Activated CD4-positive, alpha-beta T cell treated with anti-CD3 and anti-CD28 coated beads for 36 hours (primary cell): ENCODE results near the gene SMAD7. TPM values are rescaled to one million over a fixed set of nuclear protein-coding genes. Genes with fewer than 3 reads are reported as not detected.

Experiments used
- ATAC-seq: fragments of 200-7000 bp; cut with Tn5 transposase; one replicate; pipeline ENCODE4 v1.10.0; 2021; ENCODE audit warnings: mild to moderate bottlenecking, moderate library complexity
- CTCF ChIA-PET: fragments of 350-600 bp; sonication (Branson Sonifier 250); formaldehyde crosslinking; loops from one replicate; lab custom pipeline; 2021; ENCODE audit warnings: antibody characterized with exemption; lab: Charles Lee
- POLR2A ChIA-PET: fragments of 350-600 bp; sonication (Branson Sonifier 250); formaldehyde crosslinking; loops from one replicate; lab custom pipeline; 2021; ENCODE audit warnings: antibody characterized with exemption, inconsistent platforms; lab: Charles Lee
- DNase-seq: peaks from one replicate; pipeline ENCODE4 v3.0.0-alpha.2; 2020
- H3K27ac Mint-ChIP-seq: one replicate; pipeline ENCODE4 v1.8.0; 2021; ENCODE audit warnings: mixed read lengths
- H3K27me3 Mint-ChIP-seq: one replicate; pipeline ENCODE4 v1.8.0; 2021; ENCODE audit warnings: mixed read lengths
- H3K36me3 Mint-ChIP-seq: one replicate; pipeline ENCODE4 v1.8.0; 2021; ENCODE audit warnings: low read depth, mixed read lengths
- H3K4me1 Mint-ChIP-seq: one replicate; pipeline ENCODE4 v1.8.0; 2021; ENCODE audit warnings: mixed read lengths
- H3K4me3 Mint-ChIP-seq: one replicate; pipeline ENCODE4 v1.8.0; 2021; ENCODE audit warnings: mild to moderate bottlenecking, moderate library complexity, mixed read lengths
- H3K9me3 Mint-ChIP-seq: one replicate; pipeline ENCODE4 v1.8.0; 2021; ENCODE audit warnings: low read depth, mixed read lengths
- intact Hi-C, 2 experiments: fragments of 100-400 bp; cut with DNase I in 1 of 2; cut with micrococcal nuclease in 1 of 2; formaldehyde crosslinking; loops; one replicate each; pipeline versions ENCODE4 v1.14.2 to v1.15.1; 2022 to 2024; cut with DNase I, micrococcal nuclease
- total RNA-seq, 2 experiments: library from RNA; stranded (reverse); gene quantifications; one replicate each; pipeline ENCODE4 v1.2.3, GENCODE V29; 2021

The SMAD7 gene
- total RNA-seq, 2 experiments from 2014 or later, result 7.2 to 9.3 TPM

GRCh38 chr18:48933578-48934414 is 17.0 kb downstream of the SMAD7 start:
- Mint-ChIP-seq H3K36me3 (peaks cover 4% of the 10 kb centered on the region), H3K4me1 (peaks cover 91% of the 10 kb centered on the region), H3K9me3 (no peaks in the 10 kb centered on the region), H3K27me3 (no peaks in the 10 kb centered on the region), H3K4me3 (peak overlapping the region; percentile 60), H3K27ac (peak overlapping the region; percentile 99)
- ATAC-seq, result no peak
- intact Hi-C loops, result loop anchor here (2.0 to 10.0 kb wide), 3 partner anchors 15 to 1009 kb away; partner anchors contain the start of gene C18orf32 (in 1 of the 2)
- DNase-seq, result peak; percentile 4
- POLR2A ChIA-PET, result interaction anchor here (0.7 kb wide), 1 partner anchor 19 kb away, joined by 3 read pairs; no protein-coding TSS in a partner anchor
- CTCF ChIA-PET, result interaction anchor here (1.1 to 1.5 kb wide), 2 partner anchors 15 to 157 kb away, joined by 4 read pairs; no protein-coding TSS in a partner anchor

- Mint-ChIP-seq H3K4me1 (peaks cover 91% of the 10 kb centered on the region), H3K27ac (peak overlapping the region; percentile 99), H3K4me3 (peak overlapping the region; percentile 77), H3K36me3 (peaks cover 3% of the 10 kb centered on the region), H3K9me3 (no peaks in the 10 kb centered on the region), H3K27me3 (no peaks in the 10 kb centered on the region)
- intact Hi-C loops, result loop anchor here (1.0 to 10.0 kb wide), 7 partner anchors 8 to 1008 kb away; partner anchors contain the start of gene C18orf32 (in 1 of the 2)
- ChIA-PET CTCF (interaction anchor here (0.6 to 1.5 kb wide), 5 partner anchors 15 to 156 kb away, joined by 3 to 4 read pairs (median 3); no protein-coding TSS in a partner anchor), POLR2A (interaction anchor here (0.7 kb wide), 1 partner anchor 19 kb away, joined by 3 read pairs; no protein-coding TSS in a partner anchor)
- ATAC-seq, result no peak
- peak; percentile 30 for DNase-seq
Measured at GRCh38 chr18:48932822-48933510, 17.8 kb downstream of the SMAD7 start.

- Mint-ChIP-seq H3K9me3 (no peaks in the 10 kb centered on the region), H3K27ac (peak overlapping the region; percentile 99), H3K36me3 (peaks cover 3% of the 10 kb centered on the region), H3K27me3 (no peaks in the 10 kb centered on the region), H3K4me1 (peaks cover 91% of the 10 kb centered on the region), H3K4me3 (peak overlapping the region; percentile 77)
- intact Hi-C loops, result loop anchor here (1.0 to 10.0 kb wide), 7 partner anchors 9 to 1008 kb away; partner anchors contain the start of gene C18orf32 (in 1 of the 2)
- CTCF ChIA-PET, result interaction anchor here (0.6 to 1.5 kb wide), 9 partner anchors 12 to 156 kb away, joined by 3 to 5 read pairs (median 3); no protein-coding TSS in a partner anchor
- no peak for DNase-seq
- peak; percentile 14 for ATAC-seq
- POLR2A ChIA-PET, result interaction anchor here (1.1 kb wide), 1 partner anchor 21 kb away, joined by 3 read pairs; no protein-coding TSS in a partner anchor
Measured at GRCh38 chr18:48932462-48932818, 18.3 kb downstream of the SMAD7 start.

GRCh38 chr18:48931680-48932461 is 18.9 kb downstream of the SMAD7 start:
- Mint-ChIP-seq H3K9me3 (no peaks in the 10 kb centered on the region), H3K27me3 (no peaks in the 10 kb centered on the region), H3K4me3 (peak overlapping the region; percentile 77), H3K36me3 (peaks cover 3% of the 10 kb centered on the region), H3K27ac (peak overlapping the region; percentile 99), H3K4me1 (peaks cover 93% of the 10 kb centered on the region)
- ATAC-seq, result peak; percentile 78
- peak; percentile 80 for DNase-seq
- ChIA-PET POLR2A (interaction anchor here (0.7 to 1.1 kb wide), 2 partner anchors 21 to 63 kb away, joined by 3 read pairs; no protein-coding TSS in a partner anchor), CTCF (interaction anchor here (0.6 to 1.5 kb wide), 7 partner anchors 13 to 155 kb away, joined by 3 to 5 read pairs (median 3); no protein-coding TSS in a partner anchor)
- intact Hi-C loops, result loop anchor here (1.0 to 10.0 kb wide), 7 partner anchors 9 to 1007 kb away; partner anchors contain the start of gene C18orf32 (in 1 of the 2)

- ATAC-seq (no peak), DNase-seq (no peak)
- intact Hi-C loops, result loop anchor here in 1 of 2 experiments (5.0 to 10.0 kb wide), 2 partner anchors 556 to 1006 kb away; partner anchors contain the start of gene C18orf32
- Mint-ChIP-seq H3K4me3 (no peak overlapping the region), H3K4me1 (peaks cover 96% of the 10 kb centered on the region), H3K36me3 (peaks cover under 1% of the 10 kb centered on the region), H3K27me3 (no peaks in the 10 kb centered on the region), H3K27ac (peak overlapping the region; percentile 40), H3K9me3 (no peaks in the 10 kb centered on the region)
- ChIA-PET POLR2A (no interaction called here), CTCF (interaction anchor here (1.5 kb wide), 1 partner anchor 16 kb away, joined by 5 read pairs; no protein-coding TSS in a partner anchor)
Measured at GRCh38 chr18:48930926-48931325, 19.8 kb downstream of the SMAD7 start.

- Mint-ChIP-seq H3K27me3 (no peaks in the 10 kb centered on the region), H3K27ac (no peak overlapping the region), H3K36me3 (no peaks in the 10 kb centered on the region), H3K9me3 (no peaks in the 10 kb centered on the region), H3K4me1 (peaks cover 94% of the 10 kb centered on the region), H3K4me3 (no peak overlapping the region)
- no peak for ATAC-seq
- CTCF ChIA-PET, result no interaction called here
- intact Hi-C loops, result loop anchor here (5.0 to 10.0 kb wide), 3 partner anchors 255 to 1005 kb away; partner anchors contain the start of gene C18orf32 (in 1 of the 2)
- DNase-seq, result no peak
- POLR2A ChIA-PET, result no interaction called here
Measured at GRCh38 chr18:48929941-48930713, 20.6 kb downstream of the SMAD7 start.

- ChIA-PET CTCF (interaction anchor here (1.9 kb wide), 1 partner anchor 12 kb away, joined by 8 read pairs; no protein-coding TSS in a partner anchor), POLR2A (interaction anchor here (1.3 kb wide), 1 partner anchor 23 kb away, joined by 4 read pairs; no protein-coding TSS in a partner anchor)
- Mint-ChIP-seq H3K27me3 (no peaks in the 10 kb centered on the region), H3K27ac (peak overlapping the region; percentile 85), H3K4me3 (peak overlapping the region; percentile 56), H3K36me3 (no peaks in the 10 kb centered on the region), H3K9me3 (no peaks in the 10 kb centered on the region), H3K4me1 (peaks cover 94% of the 10 kb centered on the region)
- no peak for ATAC-seq
- intact Hi-C loops, result loop anchor here in 1 of 2 experiments (10.0 kb wide), 1 partner anchor 254 kb away; no protein-coding TSS in a partner anchor
- DNase-seq, result no peak
Measured at GRCh38 chr18:48929212-48929612, 21.6 kb downstream of the SMAD7 start.

- Mint-ChIP-seq H3K4me1 (peaks cover 94% of the 10 kb centered on the region), H3K27me3 (no peaks in the 10 kb centered on the region), H3K4me3 (peak overlapping the region; percentile 56), H3K27ac (peak overlapping the region; percentile 85), H3K9me3 (no peaks in the 10 kb centered on the region), H3K36me3 (no peaks in the 10 kb centered on the region)
- CTCF ChIA-PET, result interaction anchor here (1.9 kb wide), 1 partner anchor 13 kb away, joined by 8 read pairs; no protein-coding TSS in a partner anchor
- DNase-seq (peak; percentile 86), ATAC-seq (peak; percentile 75)
- POLR2A ChIA-PET, result interaction anchor here (1.3 kb wide), 1 partner anchor 23 kb away, joined by 4 read pairs; no protein-coding TSS in a partner anchor
- intact Hi-C loops, result loop anchor here in 1 of 2 experiments (10.0 kb wide), 1 partner anchor 254 kb away; no protein-coding TSS in a partner anchor
Measured at GRCh38 chr18:48928787-48929186, 22.0 kb downstream of the SMAD7 start.

GRCh38 chr18:48927286-48928080 is 23.3 kb downstream of the SMAD7 start:
- Mint-ChIP-seq H3K4me1 (peaks cover 94% of the 10 kb centered on the region), H3K4me3 (no peak overlapping the region), H3K27me3 (no peaks in the 10 kb centered on the region), H3K9me3 (no peaks in the 10 kb centered on the region), H3K36me3 (peaks cover 3% of the 10 kb centered on the region), H3K27ac (peak overlapping the region; percentile 85)
- CTCF ChIA-PET, result interaction anchor here (0.5 to 1.9 kb wide), 2 partner anchors 11 to 14 kb away, joined by 3 to 8 read pairs; no protein-coding TSS in a partner anchor
- intact Hi-C loops, result loop anchor here in 1 of 2 experiments (10.0 kb wide), 1 partner anchor 253 kb away; no protein-coding TSS in a partner anchor
- ATAC-seq, result no peak
- POLR2A ChIA-PET, result no interaction called here
- DNase-seq, result peak; percentile 4
